GM12878 (cell line): ENCODE measurements around the gene TMEM30A. TPM values are rescaled to one million over a fixed set of nuclear protein-coding genes. Genes with fewer than 3 reads are reported as not detected.

ENCODE experiments used
- ASH2L ChIP-seq: fragments of 300-600, 200-600 bp; sonication (generic); IDR thresholded peaks from 2 replicates; pipeline ENCODE4 v1.6.1; 2017; ENCODE audit warnings: low read depth, mild to moderate bottlenecking, borderline replicate concordance
- BCL11A ChIP-seq: IDR thresholded peaks from 2 replicates; pipeline ENCODE4 v1.6.1; 2011; ENCODE audit warnings: low read depth, low read length
- BHLHE40 ChIP-seq, 2 experiments: fragments of 450-650 bp in 1 of 2; IDR thresholded peaks; 2 replicates each; pipeline ENCODE4 v1.6.1; 2011 to 2017; ENCODE audit warnings: low read depth in 2 of 2, borderline replicate concordance in 1 of 2, improper control_type of control experiment in 1 of 2, low read length in 1 of 2, mild to moderate bottlenecking in 1 of 2
- CHD2 ChIP-seq: IDR thresholded peaks from 2 replicates; pipeline ENCODE4 v1.6.1; 2011; ENCODE audit warnings: low read depth, low read length, improper control_type of control experiment, borderline replicate concordance
- DPF2 ChIP-seq: fragments of 450-650 bp; IDR thresholded peaks from 2 replicates; pipeline ENCODE4 v1.6.1; 2017; ENCODE audit warnings: mild to moderate bottlenecking
- ESRRA ChIP-seq: IDR thresholded peaks from 2 replicates; pipeline ENCODE4 v1.6.1; 2012; ENCODE audit warnings: mild to moderate bottlenecking, low read length, improper control_type of control experiment
- FOS ChIP-seq: IDR thresholded peaks from 3 replicates; pipeline ENCODE4 v1.6.1; 2011; ENCODE audit warnings: borderline replicate concordance; ENCODE audit not compliant: insufficient read length; ENCODE audit errors: extremely low read depth
- MEF2A ChIP-seq: IDR thresholded peaks from 2 replicates; pipeline ENCODE4 v1.6.1; 2011; ENCODE audit warnings: low read depth, mild to moderate bottlenecking, low read length, moderate library complexity; ENCODE audit not compliant: insufficient read depth
- MEF2B ChIP-seq: fragments of 450-650 bp; IDR thresholded peaks from 2 replicates; pipeline ENCODE4 v1.6.1; 2018; ENCODE audit warnings: mild to moderate bottlenecking, moderate library complexity; ENCODE audit not compliant: partially characterized antibody, poor library complexity, severe bottlenecking
- NFYA ChIP-seq: IDR thresholded peaks from 2 replicates; pipeline ENCODE4 v1.6.1; 2011; ENCODE audit warnings: low read depth, mild to moderate bottlenecking, low read length, improper control_type of control experiment, borderline replicate concordance
- PAX5 ChIP-seq: IDR thresholded peaks from 2 replicates; pipeline ENCODE4 v1.6.1; 2011; ENCODE audit warnings: low read depth, low read length, borderline replicate concordance
- POLR2A ChIP-seq: IDR thresholded peaks from 2 replicates; pipeline ENCODE4 v1.6.1; 2011; ENCODE audit warnings: low read depth, mild to moderate bottlenecking, low read length
- POLR2AphosphoS2 ChIP-seq: IDR thresholded peaks from 2 replicates; pipeline ENCODE4 v1.6.1; 2011; ENCODE audit warnings: low read depth, mild to moderate bottlenecking, low read length, improper control_type of control experiment, moderate library complexity
- RCOR1 ChIP-seq: conservative IDR thresholded peaks from 2 replicates; pipeline ENCODE4 v1.6.1; 2012; ENCODE audit warnings: low read depth, low read length, improper control_type of control experiment
- SKIL ChIP-seq: fragments of 450-650 bp; IDR thresholded peaks from 2 replicates; pipeline ENCODE4 v1.6.1; 2017; ENCODE audit warnings: mild to moderate bottlenecking, low read depth, inconsistent platforms; ENCODE audit not compliant: poor library complexity, severe bottlenecking
- TCF3 ChIP-seq: IDR thresholded peaks from 2 replicates; pipeline ENCODE4 v1.6.1; 2012; ENCODE audit warnings: low read depth, mild to moderate bottlenecking, low read length, borderline replicate concordance; ENCODE audit not compliant: insufficient read depth
- polyA plus RNA-seq, 11 experiments: library from polyadenylated mRNA; depleted of rRNA in 4 of 11; unstranded in 6 of 11; stranded (reverse) in 5 of 11; fragments of >200 nt; fragmentation: Nextera tagmentation in 4 of 11; fragmentation: Illumina TruSeq in 1 of 11; extraction: Ambion mirVana in 4 of 11; extraction: Trizol in 1 of 11; gene quantifications; 1 replicate in 1 of 11; 2 replicates in 10 of 11; pipeline versions ENCODE4 v1.2.1 to v1.2.3, GENCODE V29; 2011 to 2016; ENCODE audit warnings: inconsistent platforms in 2 of 11, missing spikeins in 2 of 11, low read depth in 1 of 11
- total RNA-seq, 4 experiments: library from RNA; depleted of rRNA in 3 of 4; stranded (reverse); fragments of >200 nt in 3 of 4; fragmentation: Illumina TruSeq in 1 of 4; extraction: Trizol in 1 of 4; gene quantifications; 2 replicates each; pipeline versions ENCODE4 v1.2.1 to v1.2.3, GENCODE V29; 2013 to 2021
- TF ChIP-seq, protein P1 (sequence below): fragments of 450-650 bp; formaldehyde crosslinking; IDR thresholded peaks from 2 replicates; pipeline ENCODE4 v1.4.0; 2022; ENCODE audit warnings: mild to moderate bottlenecking, moderate library complexity

The TMEM30A gene
- total and polyA plus RNA-seq, 10 of the 15 experiments (the other 5 are each of a cell fraction or from before 2014, with no cell fraction given) = 11.9 to 61.6 (median 43.2) TPM

DNA sequence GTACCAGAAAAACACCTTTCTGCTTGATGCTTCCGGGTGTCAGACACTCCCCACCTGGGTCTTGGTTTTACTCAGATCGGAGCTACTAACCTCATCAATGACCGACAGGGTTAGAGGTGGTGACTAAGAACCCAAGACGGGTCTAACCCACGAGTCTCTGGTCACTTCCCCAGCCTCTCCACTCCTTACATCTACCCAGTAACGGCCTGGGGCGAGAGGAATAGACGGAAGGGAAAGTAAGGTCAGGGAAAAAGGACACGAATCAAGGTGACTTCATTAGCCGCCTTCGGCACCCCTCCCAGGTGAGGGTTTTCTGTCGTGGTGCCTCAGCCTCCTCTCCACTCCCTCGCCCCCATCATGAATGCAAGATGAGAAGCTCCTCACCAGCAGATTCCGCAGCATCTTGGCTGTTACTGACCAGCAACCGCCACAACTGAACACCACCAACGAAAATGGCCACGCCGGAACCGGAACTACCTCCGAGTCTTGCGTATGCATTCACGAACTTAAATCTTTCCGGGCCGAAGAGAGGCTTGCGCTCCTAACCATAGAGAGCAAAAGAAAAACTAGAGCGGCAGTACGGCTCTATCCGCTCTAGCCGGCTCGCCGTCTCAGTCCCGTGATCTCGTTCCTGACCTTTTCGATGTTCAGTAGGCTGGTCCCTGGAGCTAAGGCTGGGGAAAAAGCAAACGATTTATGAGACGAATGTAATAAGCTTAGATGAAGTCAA is 41.1 kb downstream of the TMEM30A start, which contains the start of gene COX7A2 (continued):
- peak; percentile 54 for TF ChIP-seq SKIL
- peak; percentile 46; the same call in 1 of the 2 replicates for TF ChIP-seq RCOR1
- peak; percentile 41; the same call in 1 of the 2 replicates for TF ChIP-seq TCF3
- no peak for TF ChIP-seq FOS
- TF ChIP-seq ASH2L = no peak
- TF ChIP-seq POLR2AphosphoS2 = peak; percentile 59
- no peak for TF ChIP-seq MEF2B
- TF ChIP-seq PAX5 = peak; percentile 76
- peak; percentile 96 for TF ChIP-seq BHLHE40 (IDR thresholded peaks at IDR 0.05; ENCODE audit: borderline replicate concordance in 1 of 2, low read depth in 2 of 2, low read length in 1 of 2)
- peak; percentile 82 for TF ChIP-seq DPF2
- peak; percentile 97 for TF ChIP-seq POLR2A
- TF ChIP-seq MEF2A = peak; percentile 41; the same call in 1 of the 2 replicates
- TF ChIP-seq BCL11A = peak; percentile 67; the same call in 1 of the 2 replicates
- TF ChIP-seq NFYA = no peak
- no peak for TF ChIP-seq ESRRA
- TF ChIP-seq, protein P1, sequence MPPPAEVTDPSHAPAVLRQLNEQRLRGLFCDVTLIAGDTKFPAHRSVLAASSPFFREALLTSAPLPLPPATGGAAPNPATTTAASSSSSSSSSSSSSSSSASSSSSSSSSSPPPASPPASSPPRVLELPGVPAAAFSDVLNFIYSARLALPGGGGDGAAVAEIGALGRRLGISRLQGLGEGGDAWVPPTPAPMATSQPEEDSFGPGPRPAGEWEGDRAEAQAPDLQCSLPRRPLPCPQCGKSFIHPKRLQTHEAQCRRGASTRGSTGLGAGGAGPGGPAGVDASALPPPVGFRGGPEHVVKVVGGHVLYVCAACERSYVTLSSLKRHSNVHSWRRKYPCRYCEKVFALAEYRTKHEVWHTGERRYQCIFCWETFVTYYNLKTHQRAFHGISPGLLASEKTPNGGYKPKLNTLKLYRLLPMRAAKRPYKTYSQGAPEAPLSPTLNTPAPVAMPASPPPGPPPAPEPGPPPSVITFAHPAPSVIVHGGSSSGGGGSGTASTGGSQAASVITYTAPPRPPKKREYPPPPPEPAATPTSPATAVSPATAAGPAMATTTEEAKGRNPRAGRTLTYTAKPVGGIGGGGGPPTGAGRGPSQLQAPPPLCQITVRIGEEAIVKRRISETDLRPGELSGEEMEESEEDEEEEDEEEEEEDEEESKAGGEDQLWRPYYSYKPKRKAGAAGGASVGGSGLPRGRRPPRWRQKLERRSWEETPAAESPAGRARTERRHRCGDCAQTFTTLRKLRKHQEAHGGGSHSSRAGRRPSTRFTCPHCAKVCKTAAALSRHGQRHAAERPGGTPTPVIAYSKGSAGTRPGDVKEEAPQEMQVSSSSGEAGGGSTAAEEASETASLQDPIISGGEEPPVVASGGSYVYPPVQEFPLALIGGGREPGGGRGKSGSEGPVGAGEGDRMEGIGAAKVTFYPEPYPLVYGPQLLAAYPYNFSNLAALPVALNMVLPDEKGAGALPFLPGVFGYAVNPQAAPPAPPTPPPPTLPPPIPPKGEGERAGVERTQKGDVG (CRISPR knock-in tag) = no peak
- TF ChIP-seq CHD2 = peak; percentile 60; the same call in 1 of the 2 replicates
